Stomach (tissue), 9 donors: ENCODE results near the gene KRTAP5-2. TPM values are rescaled to one million over a fixed set of nuclear protein-coding genes. Genes with fewer than 3 reads are reported as not detected.
"Not testable (repeated sequence)": the region's sequence is repeated elsewhere in the genome, so short reads cannot be mapped to it uniquely, and the experiment has no call there.

Source experiments
- DNase-seq, 2 donors: peaks; one replicate each; pipeline versions ENCODE4 v3.0.0 to v3.0.0-alpha.2; 2013 to 2019
- H3K27ac ChIP-seq, 5 donors: fragments of 200-600 bp in 4 of 5; sonication (generic) in 4 of 5; one replicate each; pipeline ENCODE4 v1.5.1; 2013 to 2019; ENCODE audit warnings: mild to moderate bottlenecking in 1 of 5, moderate library complexity in 1 of 5
- H3K27me3 ChIP-seq, 3 donors: fragments of 200-600 bp; sonication (generic); one replicate each; pipeline ENCODE4 v1.5.1; 2017 to 2019; ENCODE audit warnings: mixed run types in 1 of 3
- H3K36me3 ChIP-seq, 4 donors: fragments of 200-600 bp; sonication (generic); 1 replicate in 3 of 4; 2 replicates in 1 of 4; pipeline ENCODE4 v1.5.1; 2016 to 2019
- H3K4me1 ChIP-seq, 4 donors: fragments of 200-600 bp; sonication (generic); one replicate each; pipeline ENCODE4 v1.5.1; 2016 to 2019
- H3K4me3 ChIP-seq, 4 donors: fragments of 200-600 bp; sonication (generic) in 3 of 4; one replicate each; pipeline ENCODE4 v1.5.1; 2016 to 2019; ENCODE audit warnings: mild to moderate bottlenecking in 1 of 4
- H3K9me3 ChIP-seq, 4 donors: fragments of 200-600 bp; sonication (generic); one replicate each; pipeline ENCODE4 v1.5.1; 2016 to 2019
- EP300 ChIP-seq: sonication (generic); formaldehyde crosslinking; IDR thresholded peaks from one replicate; pipeline ENCODE4 v1.6.1; 2017; ENCODE audit warnings: antibody characterized with exemption
- POLR2A ChIP-seq, 4 donors: fragments of 450-650 bp; IDR thresholded peaks; one replicate each; pipeline ENCODE4 v1.6.1; 2016; ENCODE audit warnings: antibody characterized with exemption in 4 of 4, control low read depth in 2 of 4, mild to moderate bottlenecking in 1 of 4, moderate library complexity in 1 of 4
- POLR2AphosphoS5 ChIP-seq, 3 donors: sonication (generic); formaldehyde crosslinking; IDR thresholded peaks; one replicate each; pipeline ENCODE4 v1.6.1; 2016; ENCODE audit warnings: antibody characterized with exemption in 3 of 3
- WGBS, 5 donors: extraction: QIAGEN DNeasy Blood & Tissue Kit in 3 of 5; methylation state at CpG; one replicate each; pipeline versions ENCODE4 v1.1.5 to v1.1.7; 2013 to 2018; 5-methylcytosine and 5-hydroxymethylcytosine counted together
- intact Hi-C: fragments of 100-400 bp; cut with DNase I; formaldehyde crosslinking; loops from one replicate; pipeline ENCODE4 v1.15.1; 2023; ENCODE audit warnings: low total_unique reads
- polyA plus RNA-seq, 3 donors: library from polyadenylated mRNA; stranded (reverse); fragments of 200-250 nt; gene quantifications; one replicate each; pipeline ENCODE4 v1.2.3, GENCODE V29; 2013
- total RNA-seq, 5 donors: library from RNA; depleted of rRNA; stranded (reverse); fragments of >200 nt; gene quantifications; one replicate each; pipeline versions ENCODE4 v1.1.0 to v1.2.3, GENCODE V29; 2014 to 2016
- TF ChIP-seq, protein P1 (sequence below), 7 experiments: fragments of 450-650 bp in 4 of 7; fragments of 200-600 bp in 3 of 7; sonication (generic) in 3 of 7; IDR thresholded peaks; one replicate each; pipeline ENCODE4 v1.5.1; 2016 to 2019; ENCODE audit warnings: antibody characterized with exemption in 7 of 7, control low read depth in 2 of 7, mild to moderate bottlenecking in 1 of 7
- donor health status: healthy with polysubstance abuse.
- donor health status: Bipolar disorder and iron deficiency.
- donor health status: healthy.

Gene KRTAP5-2
- total and polyA plus RNA-seq, 8 donors: not detected

DNA sequence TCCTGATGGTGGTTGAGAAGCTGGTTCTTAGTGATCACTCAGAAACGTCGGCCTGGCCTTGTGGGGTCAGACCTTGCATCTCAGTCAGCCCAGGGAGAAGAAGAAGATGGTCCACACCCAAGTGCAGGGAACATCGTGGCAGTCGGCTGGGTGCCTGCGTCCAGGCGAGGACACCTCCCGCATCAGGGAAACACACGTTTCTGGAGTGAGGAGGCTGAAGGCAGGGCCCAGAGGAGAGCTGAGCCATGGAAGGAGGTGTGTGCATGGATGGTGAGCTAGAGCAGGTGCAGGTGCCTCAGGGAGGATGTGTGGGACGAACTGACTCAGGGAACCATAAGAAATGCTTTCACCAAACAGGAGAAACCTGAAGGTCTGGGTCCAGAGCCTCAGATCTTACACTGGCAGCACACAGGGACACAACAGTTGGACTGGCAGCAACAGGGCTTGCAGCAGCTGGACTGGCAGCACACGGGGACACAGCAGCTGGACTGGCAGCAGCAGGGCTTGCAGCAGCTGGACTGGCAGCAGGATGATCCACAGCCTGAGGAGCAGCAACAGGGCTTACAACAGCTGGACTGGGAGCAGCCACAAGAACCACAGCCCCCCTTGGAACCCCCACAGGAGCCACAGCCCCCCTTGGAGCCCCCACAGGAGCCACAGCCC lies 632 bp downstream of the KRTAP5-2 start:
- Histone ChIP-seq H3K9me3 (no peaks in the 10 kb centered on the region), H3K27ac (no peak overlapping the region), H3K4me3 (no peak overlapping the region), H3K27me3 (peaks cover 0 to 57% (median 0%) of the 10 kb centered on the region in 3 donors), H3K36me3 (no peaks in the 10 kb centered on the region), H3K4me1 (no peaks in the 10 kb centered on the region)
- WGBS, 5 donors: 76 to 86% (median 81%) methylated on average over 9 to 10 of the region's 10 CpGs
- intact Hi-C loops: no loop called here
- no peak for TF ChIP-seq EP300
- TF ChIP-seq, protein P1, sequence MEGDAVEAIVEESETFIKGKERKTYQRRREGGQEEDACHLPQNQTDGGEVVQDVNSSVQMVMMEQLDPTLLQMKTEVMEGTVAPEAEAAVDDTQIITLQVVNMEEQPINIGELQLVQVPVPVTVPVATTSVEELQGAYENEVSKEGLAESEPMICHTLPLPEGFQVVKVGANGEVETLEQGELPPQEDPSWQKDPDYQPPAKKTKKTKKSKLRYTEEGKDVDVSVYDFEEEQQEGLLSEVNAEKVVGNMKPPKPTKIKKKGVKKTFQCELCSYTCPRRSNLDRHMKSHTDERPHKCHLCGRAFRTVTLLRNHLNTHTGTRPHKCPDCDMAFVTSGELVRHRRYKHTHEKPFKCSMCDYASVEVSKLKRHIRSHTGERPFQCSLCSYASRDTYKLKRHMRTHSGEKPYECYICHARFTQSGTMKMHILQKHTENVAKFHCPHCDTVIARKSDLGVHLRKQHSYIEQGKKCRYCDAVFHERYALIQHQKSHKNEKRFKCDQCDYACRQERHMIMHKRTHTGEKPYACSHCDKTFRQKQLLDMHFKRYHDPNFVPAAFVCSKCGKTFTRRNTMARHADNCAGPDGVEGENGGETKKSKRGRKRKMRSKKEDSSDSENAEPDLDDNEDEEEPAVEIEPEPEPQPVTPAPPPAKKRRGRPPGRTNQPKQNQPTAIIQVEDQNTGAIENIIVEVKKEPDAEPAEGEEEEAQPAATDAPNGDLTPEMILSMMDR (IDR thresholded peaks at IDR 0.05): no peak
- TF ChIP-seq POLR2A (IDR thresholded peaks at IDR 0.05): no peak
- TF ChIP-seq POLR2AphosphoS5 (IDR thresholded peaks at IDR 0.05): no peak
- no peak for DNase-seq

DNA sequence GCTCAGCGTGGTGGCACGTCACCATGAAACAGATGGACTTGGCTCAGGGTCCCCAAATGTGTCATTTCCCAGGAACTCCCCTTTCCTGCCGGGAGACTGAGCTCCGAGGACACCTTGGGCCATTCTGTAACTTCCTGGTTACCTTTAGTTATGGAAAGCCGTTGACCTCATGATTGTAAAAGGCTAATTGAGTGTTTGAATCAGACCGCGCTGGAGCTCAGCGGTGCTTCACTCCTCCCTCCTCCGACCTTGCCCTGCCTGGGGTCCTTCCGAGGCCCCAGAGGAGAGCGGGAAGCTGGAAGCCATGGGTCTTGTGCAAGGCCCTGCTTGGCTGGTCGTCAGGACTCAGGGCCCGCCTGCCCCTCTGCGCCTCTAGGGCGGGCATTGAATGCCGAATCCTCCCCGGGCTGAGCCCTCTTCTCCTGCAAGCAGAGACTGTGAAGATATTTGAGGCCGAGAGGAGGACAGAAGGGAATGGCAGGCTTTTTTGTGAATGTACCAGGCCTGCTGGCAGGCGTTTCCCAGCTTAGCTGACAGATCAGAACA lies 1.4 kb downstream of the KRTAP5-2 start:
- intact Hi-C loops, H3K4me1 ChIP-seq, H3K4me3 ChIP-seq, H3K9me3 ChIP-seq, H3K27ac ChIP-seq, H3K36me3 ChIP-seq: not testable (repeated sequence)
- peak in 1 of 2 donors; percentile 23 for DNase-seq
- H3K27me3 ChIP-seq: peaks cover 0 to 60% (median 0%) of the 10 kb centered on the region in 3 donors
- WGBS, 5 donors: 61 to 79% (median 72%) methylated on average over 17 to 19 of the region's 19 CpGs

DNA sequence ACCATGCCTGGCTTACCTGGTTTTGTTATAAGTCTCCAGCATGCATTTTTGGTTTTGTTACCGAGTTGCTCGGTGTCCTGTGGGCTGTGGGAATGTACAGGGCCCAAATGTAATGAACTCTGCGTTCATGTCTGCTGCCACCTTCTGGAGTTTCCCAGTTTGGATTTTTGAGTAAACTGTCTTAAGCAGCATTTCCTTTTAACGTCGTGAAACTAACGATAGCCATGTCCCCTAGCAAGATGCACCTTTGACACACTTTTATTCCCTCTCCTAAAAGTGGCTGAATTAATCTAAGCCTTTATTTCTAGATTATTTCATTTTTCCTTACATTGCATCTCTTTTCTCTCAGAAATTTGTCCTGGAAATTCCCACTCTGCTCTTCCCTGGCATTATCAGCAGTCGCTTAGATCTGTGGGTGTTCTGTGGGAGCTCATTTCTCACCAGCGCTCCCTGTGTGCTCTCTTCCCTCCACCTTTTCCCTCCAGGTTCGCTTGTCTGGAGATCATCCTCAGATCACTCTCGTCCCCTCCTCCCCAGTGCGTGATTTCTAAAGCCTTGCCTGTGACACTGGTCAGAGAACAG lies 2.0 kb downstream of the KRTAP5-2 start:
- peaks cover 0 to 60% (median 0%) of the 10 kb centered on the region in 3 donors for H3K27me3 ChIP-seq
- H3K9me3 ChIP-seq, H3K4me3 ChIP-seq, H3K27ac ChIP-seq, H3K4me1 ChIP-seq, DNase-seq, intact Hi-C loops, H3K36me3 ChIP-seq: not testable (repeated sequence)
- WGBS, 5 donors: 57 to 67% (median 66%) methylated on average over 11 of the region's 11 CpGs

DNA sequence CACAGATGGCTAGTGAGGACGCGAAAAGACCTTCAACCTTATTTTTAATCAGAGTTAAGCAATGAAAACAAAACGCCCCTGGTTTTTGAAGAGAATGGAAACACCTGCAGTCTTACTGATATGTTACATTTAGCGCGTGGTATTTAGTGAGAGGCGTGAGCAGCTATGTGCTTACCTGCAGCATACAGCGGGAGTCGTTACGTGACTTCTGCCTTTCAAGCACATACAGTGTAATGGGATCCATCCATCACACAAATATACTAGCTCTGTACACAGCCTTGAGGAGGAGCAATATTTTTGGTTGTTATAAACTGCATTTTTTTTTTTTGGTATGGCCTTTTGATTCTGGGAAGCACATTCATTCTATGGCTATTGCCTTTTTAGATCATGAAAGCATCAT lies 5.5 kb downstream of the KRTAP5-2 start:
- Histone ChIP-seq H3K36me3 (no peaks in the 10 kb centered on the region), H3K4me1 (peaks cover 0 to 6% (median 0%) of the 10 kb centered on the region in 4 donors), H3K27me3 (peaks cover 0 to 51% (median 0%) of the 10 kb centered on the region in 3 donors), H3K9me3 (no peaks in the 10 kb centered on the region), H3K4me3 (no peak overlapping the region), H3K27ac (no peak overlapping the region)
- DNase-seq: no peak
- no peak for TF ChIP-seq EP300
- no peak for TF ChIP-seq POLR2A (IDR thresholded peaks at IDR 0.05)
- TF ChIP-seq POLR2AphosphoS5 (IDR thresholded peaks at IDR 0.05): no peak
- TF ChIP-seq, protein P1 (IDR thresholded peaks at IDR 0.05): no peak
- 40 to 62% (median 55%) methylated on average over 9 of the region's 9 CpGs for WGBS, 5 donors
- intact Hi-C loops: no loop called here

DNA sequence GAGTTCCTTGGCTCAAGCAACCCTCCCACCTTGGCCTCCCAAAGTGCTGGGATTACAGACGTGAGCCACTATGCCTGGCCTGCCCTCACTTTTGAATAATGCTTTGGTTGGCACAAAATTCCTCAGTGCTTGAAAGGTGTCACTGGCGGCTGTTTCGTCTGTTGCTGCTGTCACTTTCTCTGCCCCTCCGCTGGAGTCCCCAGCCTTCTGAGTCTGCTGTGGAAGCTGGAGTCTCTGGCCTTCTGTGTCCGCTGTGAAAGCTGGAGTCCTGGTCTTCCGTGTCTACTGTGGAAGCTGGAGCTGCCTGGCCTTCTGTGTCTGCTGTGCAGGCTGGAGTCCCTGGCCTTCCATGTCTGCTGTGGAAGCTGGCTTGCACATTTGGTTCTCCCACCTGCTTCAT lies 8.1 kb downstream of the KRTAP5-2 start:
- DNase-seq: no peak
- TF ChIP-seq POLR2A (IDR thresholded peaks at IDR 0.05) (no peak), POLR2AphosphoS5 (IDR thresholded peaks at IDR 0.05) (no peak), EP300 (no peak)
- TF ChIP-seq, protein P1 (IDR thresholded peaks at IDR 0.05): no peak
- intact Hi-C loops: no loop called here
- Histone ChIP-seq H3K4me3 (no peak overlapping the region), H3K4me1 (peaks cover 0 to 6% (median 0%) of the 10 kb centered on the region in 4 donors), H3K27ac (no peak overlapping the region), H3K9me3 (no peaks in the 10 kb centered on the region), H3K27me3 (peaks cover 0 to 47% (median 0%) of the 10 kb centered on the region in 3 donors), H3K36me3 (no peaks in the 10 kb centered on the region)
- 90 to 98% (median 95%) methylated on average over 6 of the region's 6 CpGs for WGBS, 5 donors

DNA sequence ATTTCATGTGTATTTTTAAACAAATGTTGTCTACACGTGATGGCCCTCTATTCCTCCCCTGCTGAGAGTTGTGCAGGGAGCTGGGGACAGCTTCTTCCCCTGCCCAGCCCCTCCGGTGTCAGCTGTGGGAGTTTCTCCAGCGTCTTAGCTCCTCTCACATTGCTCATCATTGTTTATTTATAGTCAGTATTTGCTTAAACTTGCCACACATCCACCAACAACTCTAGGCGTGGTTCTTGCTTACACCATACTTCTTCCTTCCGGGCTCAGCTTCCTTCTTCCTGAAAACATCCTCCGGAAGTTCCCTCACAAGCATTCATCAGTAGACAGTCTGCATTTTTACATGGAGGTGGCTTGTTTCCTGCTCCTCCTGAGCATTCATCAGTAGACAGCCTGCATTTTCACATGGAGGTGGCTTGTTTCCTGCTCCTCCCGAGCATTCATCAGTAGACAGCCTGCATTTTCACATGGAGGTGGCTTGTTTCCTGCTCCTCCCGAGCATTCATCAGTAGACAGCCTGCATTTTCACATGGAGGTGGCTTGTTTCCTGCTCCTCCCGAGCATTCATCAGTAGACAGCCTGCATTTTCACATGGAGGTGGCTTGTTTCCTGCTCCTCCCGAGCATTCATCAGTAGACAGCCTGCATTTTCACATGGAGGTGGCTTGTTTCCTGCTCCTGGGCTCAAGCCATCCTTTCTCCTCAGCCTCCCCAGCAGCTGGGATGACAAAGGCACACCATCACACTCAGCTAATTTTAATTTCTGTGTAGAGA lies 8.7 kb downstream of the KRTAP5-2 start:
- WGBS, 5 donors: 34 to 46% (median 42%) methylated on average over 7 to 8 of the region's 10 CpGs
- H3K36me3 ChIP-seq, H3K4me1 ChIP-seq, intact Hi-C loops, H3K9me3 ChIP-seq, H3K4me3 ChIP-seq: not testable (repeated sequence)
- peak overlapping the region in 1 of 5 donors; percentile 32 for H3K27ac ChIP-seq
- peaks cover 0 to 53% (median 0%) of the 10 kb centered on the region in 3 donors for H3K27me3 ChIP-seq
- DNase-seq: peak in 1 of 2 donors; percentile 25
